GM12892 (cell line): ENCODE results near the gene EIF1.
"Not testable (repeated sequence)": the region's sequence is repeated elsewhere in the genome, so short reads cannot be mapped to it uniquely, and the experiment has no call there.

ENCODE experiments used
- POLR2A ChIP-seq: IDR thresholded peaks from 2 replicates; pipeline ENCODE4 v1.6.1; 2011; ENCODE audit warnings: low read depth, low read length, control low read depth
- POLR2AphosphoS5 ChIP-seq: IDR thresholded peaks from 2 replicates; pipeline ENCODE4 v1.6.1; 2011; ENCODE audit warnings: low read depth, low read length, control low read depth
- TAF1 ChIP-seq: IDR thresholded peaks from 2 replicates; pipeline ENCODE4 v1.6.1; 2011; ENCODE audit warnings: low read depth, mild to moderate bottlenecking, control low read depth, low read length, borderline replicate concordance

- TF ChIP-seq POLR2A, POLR2AphosphoS5, TAF1: not testable (repeated sequence)
Observed at GRCh38 chr17:41700843-41701242, 12.2 kb downstream of the EIF1 start.
